SHP77 (cell line): ENCODE measurements around the gene DVL1.
A peak's percentile ranks its signal among the peaks of the same experiment; 100 is the strongest.
"Not testable (repeated sequence)": the region's sequence is repeated elsewhere in the genome, so short reads cannot be mapped to it uniquely, and the experiment has no call there.

Experiments
- DNase-seq, 2 experiments: peaks; one replicate each; lab custom pipeline; 2025; lab: John Stamatoyannopoulos, UW

The DVL1 gene

GRCh38 chr1:1326075-1326605 is 23.1 kb downstream of the DVL1 start:
- no peak for DNase-seq

DNA sequence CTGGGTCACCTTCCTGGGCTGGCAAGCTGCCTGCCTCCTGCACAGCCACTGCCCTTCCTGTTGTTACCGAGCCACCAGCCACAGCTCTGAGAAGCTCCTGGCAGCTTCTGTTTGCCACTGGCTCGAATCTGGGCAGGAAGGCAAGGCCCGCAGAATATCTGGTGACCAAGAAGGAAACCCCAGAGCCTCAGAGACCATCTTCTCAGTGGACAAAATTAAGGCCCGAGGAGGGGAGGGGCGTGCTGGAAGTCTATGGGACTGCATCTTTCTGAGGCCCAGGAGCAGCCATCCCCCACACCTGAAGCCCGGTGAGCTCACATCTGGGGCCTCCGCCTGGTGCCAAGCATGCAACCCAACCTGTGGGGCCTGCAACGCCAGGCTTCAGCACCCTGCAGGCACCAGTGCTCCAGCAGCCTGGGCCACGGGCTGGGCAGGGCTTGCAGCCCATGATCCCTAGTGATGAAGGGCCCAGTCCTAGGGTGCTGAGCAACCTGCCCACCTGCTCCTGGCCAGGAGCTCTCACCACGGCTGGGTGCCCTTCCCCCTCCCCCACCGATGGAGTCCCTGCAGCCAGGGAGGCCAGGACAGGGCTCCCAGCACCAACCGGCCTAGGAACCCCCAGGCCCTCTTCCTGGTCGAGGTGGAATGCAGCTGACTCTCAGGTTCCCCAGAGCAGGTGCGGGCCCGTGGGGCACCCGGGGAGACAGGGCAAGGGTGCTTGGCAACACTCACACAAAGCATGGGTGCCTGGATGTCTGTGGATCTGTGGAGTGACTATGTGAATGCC is 23.7 kb downstream of the DVL1 start:
- no peak for DNase-seq

GRCh38 chr1:1324524-1325287 is 24.5 kb downstream of the DVL1 start, which contains the start of the genes CPTP and INTS11:
Gene CPTP, plus strand, starts transcription at chr1:1324802. Its CDS starts 2,109 bp downstream, at chr1:1326911.
Gene INTS11, minus strand, starts transcription at chr1:1324660. Its CDS starts 52 bp downstream, at chr1:1324608.
- peak; percentile 79 to 85 for DNase-seq

DNA sequence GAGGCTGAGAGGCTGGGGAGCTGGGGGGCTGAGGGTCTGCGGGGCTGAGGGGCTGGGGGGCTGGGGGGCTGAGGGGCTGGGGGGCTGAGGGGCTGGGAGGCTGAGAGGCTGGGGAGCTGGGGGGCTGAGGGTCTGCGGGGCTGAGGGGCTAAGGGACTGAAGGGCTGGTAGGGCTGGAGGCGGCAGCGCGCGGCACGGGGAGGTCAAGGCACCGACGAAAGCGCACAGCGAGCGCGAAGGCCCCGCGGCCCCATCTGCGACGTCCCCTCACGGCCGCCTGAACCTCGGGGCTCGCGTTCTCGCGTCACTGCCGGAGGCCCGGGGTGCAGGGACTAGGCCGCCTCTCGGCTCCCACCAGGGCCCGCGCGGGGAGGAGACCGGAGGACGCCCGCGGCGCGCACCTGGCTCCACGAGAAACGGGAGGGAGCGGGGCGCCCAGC is 25.1 kb downstream of the DVL1 start:
- no peak for DNase-seq

DNA sequence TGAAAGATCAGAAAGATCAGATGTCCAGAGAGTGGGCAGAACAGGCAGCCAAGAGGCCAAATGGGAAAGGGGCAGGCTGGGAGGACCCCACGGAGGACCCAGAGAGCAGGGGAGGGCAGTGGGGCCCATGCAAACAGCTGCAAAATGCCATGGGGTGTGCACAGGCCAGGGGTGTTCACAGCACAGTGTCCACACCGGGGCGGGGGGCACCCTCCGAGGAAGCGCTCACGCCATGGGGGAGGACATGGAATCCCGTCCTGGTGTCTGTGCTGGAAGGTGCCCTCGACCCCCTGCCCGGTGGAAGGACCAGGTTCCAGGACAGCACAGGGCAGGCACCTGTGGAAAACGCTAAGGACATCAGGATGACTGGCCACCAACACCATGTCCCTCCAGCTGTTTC is 26.3 kb downstream of the DVL1 start:
- no peak for DNase-seq

GRCh38 chr1:1322418-1322817 is 26.8 kb downstream of the DVL1 start:
- DNase-seq, result no peak

- no peak for DNase-seq
Measured at GRCh38 chr1:1321477-1321876, 27.7 kb downstream of the DVL1 start.

- no peak for DNase-seq
Measured at GRCh38 chr1:1320666-1321448, 28.4 kb downstream of the DVL1 start.

DNA sequence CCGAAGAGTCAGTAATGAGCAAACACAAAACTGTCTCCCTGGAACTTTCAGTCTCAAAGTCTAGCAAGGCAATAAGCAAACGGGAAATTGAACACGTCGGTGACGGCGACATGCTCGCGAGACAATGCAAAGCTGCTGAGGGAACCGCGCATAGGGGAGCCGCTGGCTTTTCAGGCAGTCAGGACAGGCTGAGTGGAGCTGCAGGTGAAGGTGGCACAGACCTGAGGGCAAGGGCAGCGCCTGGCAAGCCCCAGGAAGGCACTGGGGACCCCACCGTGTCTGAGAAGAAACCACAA is 29.6 kb downstream of the DVL1 start:
- DNase-seq, result no peak

GRCh38 chr1:1318777-1319645 is 30.2 kb downstream of the DVL1 start:
- no peak for DNase-seq

DNA sequence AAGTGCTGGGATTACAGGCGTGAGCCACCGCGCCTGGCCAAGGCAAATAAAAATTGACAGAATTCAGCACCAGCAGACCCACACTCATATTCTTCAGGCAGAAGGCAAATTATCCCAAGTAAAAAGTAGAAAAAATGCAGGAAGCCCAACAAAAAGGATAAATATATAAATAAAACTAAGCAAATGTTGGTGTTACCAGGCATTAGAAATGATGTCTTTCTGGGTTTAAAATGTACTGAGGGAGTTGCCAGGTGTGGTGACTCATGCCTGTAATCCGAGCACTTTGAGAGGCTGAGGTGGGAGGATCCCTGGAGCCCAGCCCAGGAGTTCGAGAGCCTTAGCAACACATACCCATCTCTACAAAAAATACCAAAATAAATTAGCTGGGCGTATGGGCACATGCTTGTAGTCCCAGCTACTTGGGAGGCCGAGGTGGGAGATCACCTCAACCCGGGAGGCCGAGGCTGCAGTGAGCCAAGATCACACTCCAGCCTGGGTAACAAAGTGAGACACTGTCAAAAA is 31.0 kb downstream of the DVL1 start:
- peak; percentile 62 to 66 for DNase-seq

GRCh38 chr1:1317420-1317819 is 31.8 kb downstream of the DVL1 start:
- DNase-seq, result no peak

- DNase-seq, result not testable (repeated sequence)
Measured at GRCh38 chr1:1316199-1316598, 33.0 kb downstream of the DVL1 start.

DNA sequence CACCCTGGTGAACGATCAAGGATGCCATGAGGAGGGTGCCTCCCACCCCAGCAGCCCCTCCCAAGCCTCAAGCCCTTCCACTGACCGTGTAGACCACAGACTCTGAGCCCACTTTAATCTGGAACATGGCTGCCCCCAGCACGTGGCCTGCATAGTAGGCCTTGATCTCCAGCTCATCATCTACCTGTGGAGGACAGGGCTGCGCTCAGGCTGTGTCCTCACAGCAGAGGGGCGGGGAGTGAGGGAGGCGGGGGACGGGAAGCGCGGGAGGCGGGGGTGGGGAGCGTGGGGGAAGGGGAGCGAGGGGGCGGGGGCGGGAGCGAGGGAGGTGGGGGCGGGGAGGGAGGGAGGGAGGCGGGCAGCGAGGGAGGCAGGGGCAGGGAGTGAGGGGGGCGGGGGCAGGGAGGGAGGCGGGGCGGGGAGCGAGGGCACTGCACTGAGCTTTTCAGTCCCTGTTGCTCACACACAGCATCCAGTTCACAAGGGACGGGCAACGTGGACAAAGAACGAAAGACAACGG is 33.7 kb downstream of the DVL1 start:
- no peak for DNase-seq

- DNase-seq, result no peak
Measured at GRCh38 chr1:1314678-1315335, 34.4 kb downstream of the DVL1 start.

DNA sequence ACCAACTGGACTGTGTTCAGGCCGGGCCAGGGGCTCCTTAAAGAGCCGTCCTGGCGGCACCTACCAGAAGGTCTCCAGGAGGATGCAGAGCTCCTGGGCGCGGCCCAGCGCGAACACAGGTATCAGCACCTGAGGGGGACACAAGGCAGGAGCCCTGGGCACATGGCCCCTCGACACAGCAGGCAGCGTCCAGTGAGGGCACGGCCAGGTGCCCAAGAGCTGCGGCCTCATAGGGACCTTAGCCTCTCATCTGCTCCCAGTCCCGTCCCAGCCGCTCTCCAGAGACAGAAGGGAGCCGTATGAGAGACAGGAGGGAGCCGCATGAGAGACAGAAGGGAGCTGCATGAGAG is 35.0 kb downstream of the DVL1 start:
- no peak for DNase-seq

GRCh38 chr1:1313500-1314236 is 35.5 kb downstream of the DVL1 start:
- DNase-seq, result no peak

DNA sequence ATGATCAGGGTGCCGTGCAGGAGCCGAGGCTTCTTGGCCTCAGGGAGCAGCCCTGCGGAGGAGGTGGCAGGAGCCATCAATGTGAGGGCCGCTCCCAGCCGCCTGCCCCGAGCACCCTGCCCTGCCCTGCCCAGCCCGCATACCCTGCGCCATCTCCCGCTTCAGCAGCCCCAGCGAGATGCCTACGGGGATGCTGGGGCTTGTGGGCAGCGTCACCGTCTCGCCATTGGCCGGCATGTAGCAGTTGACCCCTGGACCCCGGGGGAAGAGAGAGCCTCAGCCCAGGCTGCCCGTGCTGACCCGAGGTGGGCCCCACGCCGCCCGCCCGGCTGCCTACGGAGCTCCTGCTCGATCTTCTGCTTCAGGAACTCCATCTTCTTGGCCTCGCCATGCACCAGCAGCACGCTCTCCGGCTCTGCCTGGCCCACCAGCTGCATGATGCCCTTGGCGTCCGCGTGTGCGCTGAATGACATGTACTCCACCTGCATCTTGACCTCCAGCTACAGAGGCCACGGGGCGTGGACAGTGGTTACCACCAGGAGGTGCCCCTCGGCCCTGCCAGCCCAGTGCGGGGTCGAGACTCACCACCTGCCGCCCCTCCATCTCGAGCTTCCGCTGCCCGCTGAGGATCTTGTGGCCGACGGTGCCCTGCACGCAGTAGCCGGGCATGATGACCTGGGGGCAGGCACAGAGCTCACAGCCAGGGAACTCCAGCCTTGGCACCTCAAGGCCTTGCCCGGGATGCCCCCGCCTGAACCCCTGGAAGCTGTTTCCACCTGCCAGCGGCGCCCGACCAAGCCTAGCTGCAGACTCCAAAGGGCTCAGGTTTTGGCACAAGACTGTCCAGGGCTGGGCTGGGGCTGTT is 36.5 kb downstream of the DVL1 start:
- DNase-seq, result no peak
